HG02798 (cell line): ENCODE measurements around the gene POLR2F.
"Not testable (repeated sequence)": the region's sequence is repeated elsewhere in the genome, so short reads cannot be mapped to it uniquely, and the experiment has no call there.

Experiments used
- ATAC-seq: cut with Tn5 transposase; IDR thresholded peaks from one replicate; pipeline ENCODE4 v1.9.1; 2021; ENCODE audit warnings: mild to moderate bottlenecking; ENCODE audit not compliant: unreplicated experiment, poor library complexity

The POLR2F gene

GRCh38 chr22:37947142-37947795 is 6.2 kb upstream of the POLR2F start:
- ATAC-seq, result not testable (repeated sequence)

- no peak for ATAC-seq
Observed at GRCh38 chr22:37951305-37951704, 2.2 kb upstream of the POLR2F start.

- not testable (repeated sequence) for ATAC-seq
Observed at GRCh38 chr22:37952629-37953028, 870 bp upstream of the POLR2F start.

- ATAC-seq, result no peak
Observed at GRCh38 chr22:37953062-37953436, 450 bp upstream of the POLR2F start.

GRCh38 chr22:37954686-37955085 is 1.2 kb downstream of the POLR2F start:
- ATAC-seq, result no peak

- not testable (repeated sequence) for ATAC-seq
Observed at GRCh38 chr22:37955825-37956397, 2.4 kb downstream of the POLR2F start.

- no peak for ATAC-seq
Observed at GRCh38 chr22:37957232-37957631, 3.7 kb downstream of the POLR2F start.

- no peak for ATAC-seq
Observed at GRCh38 chr22:37959231-37959825, 5.8 kb downstream of the POLR2F start.

- ATAC-seq, result no peak
Observed at GRCh38 chr22:37961062-37961461, 7.6 kb downstream of the POLR2F start.

GRCh38 chr22:37965940-37966664 is 12.6 kb downstream of the POLR2F start:
- ATAC-seq, result no peak

GRCh38 chr22:37967147-37967546 is 13.6 kb downstream of the POLR2F start:
- no peak for ATAC-seq

GRCh38 chr22:37967637-37968451 is 14.3 kb downstream of the POLR2F start:
- no peak for ATAC-seq

GRCh38 chr22:37968452-37969251 is 15.2 kb downstream of the POLR2F start:
- no peak for ATAC-seq

GRCh38 chr22:37970864-37971263 is 17.4 kb downstream of the POLR2F start:
- ATAC-seq, result no peak

- ATAC-seq, result no peak
Observed at GRCh38 chr22:37971475-37972434, 18.3 kb downstream of the POLR2F start.

GRCh38 chr22:37972527-37972926 is 19.0 kb downstream of the POLR2F start:
- ATAC-seq, result no peak

- no peak for ATAC-seq
Observed at GRCh38 chr22:37973271-37974170, 20.0 kb downstream of the POLR2F start.

- ATAC-seq, result no peak
Observed at GRCh38 chr22:37975153-37975552, 21.7 kb downstream of the POLR2F start.
